NCI-H128 (cell line): Measurements from ENCODE around the gene CHST8.
"Not testable (repeated sequence)": the region's sequence is repeated elsewhere in the genome, so short reads cannot be mapped to it uniquely, and the experiment has no call there.

Experiments
- DNase-seq: peaks from one replicate; lab custom pipeline; 2025; ENCODE audit not compliant: unreplicated experiment; lab: John Stamatoyannopoulos, UW

CHST8 gene

GRCh38 chr19:33621811-33622504, at the start of gene CHST8:
CHST8 (plus strand) TSS chr19:33621953; CDS start chr19:33689262, 67,309 bp downstream.
- no peak for DNase-seq

GRCh38 chr19:33572929-33573328, 48.8 kb upstream of the CHST8 start:
- no peak for DNase-seq

- DNase-seq, result no peak
Observed at GRCh38 chr19:33574824-33575223, 46.9 kb upstream of the CHST8 start.

GRCh38 chr19:33578697-33579096, 43.1 kb upstream of the CHST8 start:
- DNase-seq, result no peak

- DNase-seq, result no peak
Observed at GRCh38 chr19:33580026-33580644, 41.6 kb upstream of the CHST8 start.

GRCh38 chr19:33580645-33581037, 41.1 kb upstream of the CHST8 start:
- DNase-seq, result no peak

GRCh38 chr19:33582914-33583313, 38.8 kb upstream of the CHST8 start:
- no peak for DNase-seq

GRCh38 chr19:33587150-33587549, 34.6 kb upstream of the CHST8 start:
- no peak for DNase-seq

GRCh38 chr19:33590224-33590623, 31.5 kb upstream of the CHST8 start:
- no peak for DNase-seq

GRCh38 chr19:33595783-33596182, 26.0 kb upstream of the CHST8 start:
- DNase-seq, result no peak

- no peak for DNase-seq
Observed at GRCh38 chr19:33601583-33601982, 20.2 kb upstream of the CHST8 start.

- DNase-seq, result no peak
Observed at GRCh38 chr19:33602576-33603204, 19.1 kb upstream of the CHST8 start.

GRCh38 chr19:33603377-33603776, 18.4 kb upstream of the CHST8 start:
- DNase-seq, result no peak

- no peak for DNase-seq
Observed at GRCh38 chr19:33604651-33605050, 17.1 kb upstream of the CHST8 start.

- not testable (repeated sequence) for DNase-seq
Observed at GRCh38 chr19:33605803-33606295, 15.9 kb upstream of the CHST8 start.

GRCh38 chr19:33606556-33606955, 15.2 kb upstream of the CHST8 start:
- no peak for DNase-seq

- no peak for DNase-seq
Observed at GRCh38 chr19:33609353-33609752, 12.4 kb upstream of the CHST8 start.

- no peak for DNase-seq
Observed at GRCh38 chr19:33610588-33610987, 11.2 kb upstream of the CHST8 start.

GRCh38 chr19:33612928-33613619, 8.7 kb upstream of the CHST8 start:
- DNase-seq, result no peak

- DNase-seq, result no peak
Observed at GRCh38 chr19:33613620-33614000, 8.1 kb upstream of the CHST8 start.

GRCh38 chr19:33616346-33616745, 5.4 kb upstream of the CHST8 start:
- DNase-seq, result no peak

GRCh38 chr19:33616857-33617256, 4.9 kb upstream of the CHST8 start:
- no peak for DNase-seq
